H4 (cell line): ENCODE data around the gene EPHB6. TPM values are rescaled to one million over a fixed set of nuclear protein-coding genes. Genes with fewer than 3 reads are reported as not detected.

Experiments
- DNase-seq: peaks from one replicate; pipeline ENCODE4 v3.0.0-alpha.2; 2015; ENCODE audit warnings: low spot score
- total RNA-seq: library from RNA; depleted of rRNA; stranded (reverse); fragments of >200 nt; shearing (Covaris generic); gene quantifications from 2 replicates; pipeline ENCODE4 v1.2.3, GENCODE V29; 2014

The EPHB6 gene
- total RNA-seq, 1 experiment from 2014 or later, result 1.7 TPM

- DNase-seq, result no peak
Measured at GRCh38 chr7:142876991-142877910, 22.4 kb downstream of the EPHB6 start.

GRCh38 chr7:142878315-142878714 lies 23.4 kb downstream of the EPHB6 start:
- no peak for DNase-seq

GRCh38 chr7:142879060-142879459 lies 24.2 kb downstream of the EPHB6 start:
- DNase-seq, result no peak

- DNase-seq, result no peak
Measured at GRCh38 chr7:142880876-142881505, 26.1 kb downstream of the EPHB6 start.

- DNase-seq, result no peak
Measured at GRCh38 chr7:142881586-142882337, 26.9 kb downstream of the EPHB6 start.

GRCh38 chr7:142882338-142882678 lies 27.4 kb downstream of the EPHB6 start:
- DNase-seq, result no peak

GRCh38 chr7:142883145-142883544 lies 28.3 kb downstream of the EPHB6 start:
- DNase-seq, result no peak

GRCh38 chr7:142883571-142884285 lies 28.9 kb downstream of the EPHB6 start:
- DNase-seq, result no peak

GRCh38 chr7:142884286-142884640 lies 29.4 kb downstream of the EPHB6 start:
- DNase-seq, result no peak

GRCh38 chr7:142885311-142886230 lies 30.7 kb downstream of the EPHB6 start, which contains the start of gene TRPV6:
Gene TRPV6 (minus strand): TSS chr7:142885745.
- no peak for DNase-seq

- DNase-seq, result no peak
Measured at GRCh38 chr7:142886866-142887265, 32.0 kb downstream of the EPHB6 start.

- no peak for DNase-seq
Measured at GRCh38 chr7:142887282-142888015, 32.6 kb downstream of the EPHB6 start.

- DNase-seq, result no peak
Measured at GRCh38 chr7:142889816-142890215, 34.9 kb downstream of the EPHB6 start.

GRCh38 chr7:142890874-142891485 lies 36.1 kb downstream of the EPHB6 start:
- no peak for DNase-seq

GRCh38 chr7:142891490-142892082 lies 36.7 kb downstream of the EPHB6 start:
- no peak for DNase-seq

- no peak for DNase-seq
Measured at GRCh38 chr7:142892951-142893350, 38.1 kb downstream of the EPHB6 start.

GRCh38 chr7:142894112-142894984 lies 39.5 kb downstream of the EPHB6 start:
- no peak for DNase-seq

- DNase-seq, result no peak
Measured at GRCh38 chr7:142894985-142895593, 40.2 kb downstream of the EPHB6 start.
